Neural progenitor cell (in vitro differentiated cells): Measurements from ENCODE around the gene ANKRD39. TPM values are rescaled to one million over a fixed set of nuclear protein-coding genes. Genes with fewer than 3 reads are reported as not detected.

Experiments
- DNase-seq: peaks from one replicate; pipeline ENCODE4 v3.0.0-alpha.2; 2016; ENCODE audit warnings: low spot score
- H2AFZ ChIP-seq: fragments of 200-600 bp; sonication (generic); replicated peaks from 2 replicates; pipeline ENCODE4 v1.6.1; 2016; ENCODE audit warnings: antibody characterized with exemption
- H3F3A ChIP-seq: fragments of 200-600 bp; sonication (generic); 2 replicates; pipeline ENCODE4 v1.6.1; 2016; ENCODE audit warnings: antibody characterized with exemption, low read depth
- H3K27ac ChIP-seq: fragments of 200-600 bp; sonication (generic); 2 replicates; pipeline ENCODE4 v1.5.1; 2016; ENCODE audit warnings: mild to moderate bottlenecking
- H3K27me3 ChIP-seq: fragments of 200-600 bp; sonication (generic); 2 replicates; pipeline ENCODE4 v1.6.1; 2016; ENCODE audit warnings: mild to moderate bottlenecking, moderate library complexity
- H3K36me3 ChIP-seq: fragments of 200-600 bp; sonication (generic); 2 replicates; pipeline ENCODE4 v1.5.1; 2016
- H3K4me1 ChIP-seq: fragments of 200-600 bp; sonication (generic); 2 replicates; pipeline ENCODE4 v1.6.1; 2016; ENCODE audit warnings: mixed run types
- H3K4me2 ChIP-seq: fragments of 200-600 bp; sonication (generic); 2 replicates; pipeline ENCODE4 v1.6.1; 2016
- H3K4me3 ChIP-seq: fragments of 200-600 bp; sonication (generic); 2 replicates; pipeline ENCODE4 v1.5.1; 2016
- H3K79me2 ChIP-seq: fragments of 200-600 bp; sonication (generic); 2 replicates; pipeline ENCODE4 v1.6.1; 2016; ENCODE audit warnings: low read depth
- H3K9ac ChIP-seq: fragments of 200-600 bp; sonication (generic); 2 replicates; pipeline ENCODE4 v1.6.1; 2016
- H3K9me3 ChIP-seq: fragments of 200-600 bp; sonication (generic); 2 replicates; pipeline ENCODE4 v1.5.1; 2016; ENCODE audit warnings: low read depth
- H4K20me1 ChIP-seq: fragments of 200-600 bp; sonication (generic); 2 replicates; pipeline ENCODE4 v1.6.1; 2016; ENCODE audit warnings: low read depth
- H3K27ac Mint-ChIP-seq: 3 replicates; pipeline ENCODE4 v1.8.0; 2021; ENCODE audit warnings: mixed read lengths
- H3K27me3 Mint-ChIP-seq: 2 replicates; pipeline ENCODE4 v1.8.0; 2022; ENCODE audit warnings: low read depth, mild to moderate bottlenecking, inconsistent platforms, moderate library complexity, mixed read lengths; ENCODE audit not compliant: insufficient read depth
- H3K36me3 Mint-ChIP-seq: 3 replicates; pipeline ENCODE4 v1.8.0; 2021; ENCODE audit warnings: mixed read lengths
- H3K4me1 Mint-ChIP-seq: 3 replicates; pipeline ENCODE4 v1.8.0; 2021; ENCODE audit warnings: mixed read lengths
- H3K4me3 Mint-ChIP-seq: 3 replicates; pipeline ENCODE4 v1.8.0; 2021; ENCODE audit warnings: mild to moderate bottlenecking, moderate library complexity, mixed read lengths
- H3K9me3 Mint-ChIP-seq: 3 replicates; pipeline ENCODE4 v1.8.0; 2020; ENCODE audit warnings: mixed read lengths
- EZH2 ChIP-seq: fragments of 200-600 bp; sonication (generic); IDR thresholded peaks from 2 replicates; pipeline ENCODE4 v1.6.1; 2017; ENCODE audit warnings: antibody characterized with exemption, mild to moderate bottlenecking, moderate library complexity
- EZH2phosphoT487 ChIP-seq: fragments of 200-600 bp; sonication (generic); IDR thresholded peaks from 2 replicates; pipeline ENCODE4 v1.6.1; 2017; ENCODE audit warnings: antibody characterized with exemption
- total RNA-seq: library from RNA; depleted of rRNA; stranded (reverse); fragments of >200 nt; gene quantifications from 2 replicates; pipeline ENCODE4 v1.2.3, GENCODE V29; 2015; ENCODE audit warnings: low replicate concordance
- TF ChIP-seq, protein P1 (sequence below): fragments of 200-600 bp; sonication (generic); IDR thresholded peaks from 2 replicates; pipeline ENCODE4 v1.5.1; 2017; ENCODE audit warnings: antibody characterized with exemption, mild to moderate bottlenecking

Gene ANKRD39
- total RNA-seq, 1 donor from 2014 or later = 4.0 TPM

DNA sequence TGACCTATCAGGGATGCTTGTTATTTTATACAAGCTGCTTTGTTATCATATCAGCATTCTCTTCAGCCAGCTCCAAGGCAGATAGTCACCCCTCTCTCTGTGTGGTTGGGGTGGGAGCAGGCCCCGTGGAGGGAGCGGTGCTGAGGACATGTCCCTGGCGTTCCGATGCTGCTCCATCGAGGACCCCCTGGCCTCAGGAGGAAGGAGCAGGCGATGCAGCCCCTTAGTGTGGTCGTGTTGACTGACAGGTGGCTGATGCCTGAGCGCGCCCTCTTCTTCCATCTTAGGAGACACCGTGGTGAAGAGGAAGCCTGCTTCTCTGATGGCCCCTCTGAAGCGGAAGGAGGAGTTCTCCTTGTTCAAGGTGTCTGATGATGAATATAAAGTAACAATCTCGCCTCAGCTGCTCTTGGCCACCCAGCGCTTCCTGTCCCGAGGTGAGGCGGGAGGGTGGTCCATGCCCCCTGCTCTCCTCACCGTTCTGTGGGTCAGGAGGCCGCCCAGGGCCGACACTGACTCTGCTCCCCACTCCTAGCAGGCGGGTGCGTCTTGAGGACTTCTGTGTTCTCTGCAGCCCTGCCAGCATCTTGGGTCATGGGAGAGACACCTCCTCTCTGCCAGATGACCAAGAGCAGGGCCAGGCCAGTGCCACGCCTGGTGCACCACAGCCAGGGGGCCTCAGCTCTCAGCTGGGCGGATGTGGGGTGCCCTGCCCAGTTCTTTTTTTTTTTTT lies 31.1 kb downstream of the ANKRD39 start:
- peaks cover 33% of the 10 kb centered on the region for H3K36me3 Mint-ChIP-seq
- Histone ChIP-seq H3K27me3 (no peaks in the 10 kb centered on the region), H3K79me2 (peaks cover 31% of the 10 kb centered on the region)

DNA sequence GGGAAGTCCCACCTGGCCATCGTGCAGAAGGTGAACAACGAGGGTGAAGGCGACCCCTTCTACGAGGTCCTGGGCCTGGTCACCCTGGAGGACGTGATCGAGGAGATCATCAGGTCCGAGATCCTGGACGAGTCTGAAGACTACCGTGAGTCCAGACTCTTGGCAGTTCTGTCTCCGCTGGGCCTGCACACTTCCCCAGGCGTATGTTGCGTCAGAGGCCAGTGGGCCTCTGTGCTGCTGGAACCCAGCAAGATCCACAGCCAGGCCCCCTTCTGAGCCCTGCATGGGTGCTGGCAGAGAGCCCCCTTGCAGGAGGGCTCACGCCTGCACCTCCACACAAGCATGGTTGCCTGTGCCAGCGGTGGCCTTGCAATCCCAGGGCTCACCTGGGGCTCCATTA lies 32.8 kb downstream of the ANKRD39 start:
- Histone ChIP-seq H3K27ac (no peak overlapping the region), H3F3A (peaks cover 18% of the 10 kb centered on the region), H3K4me1 (peaks cover 17% of the 10 kb centered on the region), H3K36me3 (no peaks in the 10 kb centered on the region), H4K20me1 (peaks cover 56% of the 10 kb centered on the region), H3K79me2 (peaks cover 47% of the 10 kb centered on the region), H2AFZ (no peak overlapping the region), H3K27me3 (no peaks in the 10 kb centered on the region), H3K9me3 (no peaks in the 10 kb centered on the region), H3K4me3 (no peak overlapping the region), H3K9ac (no peak overlapping the region), H3K4me2 (no peak overlapping the region)
- Mint-ChIP-seq H3K27me3 (peaks cover 5% of the 10 kb centered on the region), H3K27ac (no peak overlapping the region), H3K4me3 (no peak overlapping the region), H3K36me3 (peaks cover 26% of the 10 kb centered on the region), H3K9me3 (no peaks in the 10 kb centered on the region), H3K4me1 (peaks cover 15% of the 10 kb centered on the region)
- DNase-seq = no peak
- TF ChIP-seq EZH2 = no peak
- TF ChIP-seq EZH2phosphoT487 = no peak
- TF ChIP-seq, protein P1, sequence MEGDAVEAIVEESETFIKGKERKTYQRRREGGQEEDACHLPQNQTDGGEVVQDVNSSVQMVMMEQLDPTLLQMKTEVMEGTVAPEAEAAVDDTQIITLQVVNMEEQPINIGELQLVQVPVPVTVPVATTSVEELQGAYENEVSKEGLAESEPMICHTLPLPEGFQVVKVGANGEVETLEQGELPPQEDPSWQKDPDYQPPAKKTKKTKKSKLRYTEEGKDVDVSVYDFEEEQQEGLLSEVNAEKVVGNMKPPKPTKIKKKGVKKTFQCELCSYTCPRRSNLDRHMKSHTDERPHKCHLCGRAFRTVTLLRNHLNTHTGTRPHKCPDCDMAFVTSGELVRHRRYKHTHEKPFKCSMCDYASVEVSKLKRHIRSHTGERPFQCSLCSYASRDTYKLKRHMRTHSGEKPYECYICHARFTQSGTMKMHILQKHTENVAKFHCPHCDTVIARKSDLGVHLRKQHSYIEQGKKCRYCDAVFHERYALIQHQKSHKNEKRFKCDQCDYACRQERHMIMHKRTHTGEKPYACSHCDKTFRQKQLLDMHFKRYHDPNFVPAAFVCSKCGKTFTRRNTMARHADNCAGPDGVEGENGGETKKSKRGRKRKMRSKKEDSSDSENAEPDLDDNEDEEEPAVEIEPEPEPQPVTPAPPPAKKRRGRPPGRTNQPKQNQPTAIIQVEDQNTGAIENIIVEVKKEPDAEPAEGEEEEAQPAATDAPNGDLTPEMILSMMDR = no peak

More for the DNA sequence above, 31.1 kb downstream of the ANKRD39 start:
- H3K4me1 ChIP-seq = peaks cover under 1% of the 10 kb centered on the region
- no peak overlapping the region for H3K4me2 ChIP-seq
- H3F3A ChIP-seq = peaks cover 9% of the 10 kb centered on the region
- no peaks in the 10 kb centered on the region for H3K9me3 ChIP-seq
- peaks cover 51% of the 10 kb centered on the region for H4K20me1 ChIP-seq
- H3K4me3 Mint-ChIP-seq = no peak overlapping the region
- H3K9ac ChIP-seq = no peak overlapping the region
- H3K27ac Mint-ChIP-seq = no peak overlapping the region
- H3K27ac ChIP-seq = no peak overlapping the region
- H3K4me1 Mint-ChIP-seq = peaks cover 4% of the 10 kb centered on the region
- no peaks in the 10 kb centered on the region for H3K36me3 ChIP-seq
- H3K9me3 Mint-ChIP-seq = no peaks in the 10 kb centered on the region
- TF ChIP-seq, protein P1 = no peak
- no peak for TF ChIP-seq EZH2
- TF ChIP-seq EZH2phosphoT487 = no peak
- H3K4me3 ChIP-seq = no peak overlapping the region
- no peak overlapping the region for H2AFZ ChIP-seq
- DNase-seq = no peak
- H3K27me3 Mint-ChIP-seq = peaks cover 8% of the 10 kb centered on the region

DNA sequence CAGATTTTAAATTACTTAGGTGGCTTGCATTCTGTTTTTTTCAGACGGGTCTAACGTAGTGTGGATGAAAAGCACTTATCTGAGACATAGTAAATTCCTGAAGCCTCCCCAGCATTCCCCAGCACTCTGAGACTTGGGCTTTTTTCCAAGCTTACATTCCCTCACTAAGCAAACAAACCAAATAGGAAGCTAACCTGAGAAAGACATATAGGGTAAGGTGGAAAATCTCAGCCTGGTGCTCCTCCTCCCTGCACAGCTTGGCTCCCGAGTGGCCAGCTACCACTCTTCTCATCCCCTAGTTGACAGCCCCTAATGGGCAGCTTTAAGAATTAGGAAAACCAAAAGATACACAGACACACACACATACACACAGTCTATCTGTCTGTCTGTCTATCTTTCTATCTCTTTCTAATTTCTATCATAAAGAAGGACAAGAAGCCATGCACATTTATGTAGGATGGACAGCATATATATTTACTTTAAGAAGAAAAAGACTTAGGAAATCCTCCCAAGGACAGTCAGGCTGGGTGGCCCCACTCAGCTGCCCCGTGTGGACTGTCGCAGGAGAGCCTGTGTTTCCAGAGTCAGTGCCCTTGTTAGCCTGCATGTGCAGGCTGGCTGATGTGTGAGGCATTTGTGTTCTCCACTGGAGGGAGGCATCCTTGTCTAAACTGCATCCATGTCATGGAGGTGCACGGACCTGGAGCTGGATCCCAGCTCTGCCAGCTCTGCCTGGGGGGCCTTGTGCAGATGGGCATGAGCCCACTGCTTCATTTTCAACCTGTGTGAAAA lies 33.5 kb downstream of the ANKRD39 start:
- no peak overlapping the region for H3K9ac ChIP-seq
- H3K79me2 ChIP-seq = peaks cover 55% of the 10 kb centered on the region
- H3K4me2 ChIP-seq = no peak overlapping the region
- no peaks in the 10 kb centered on the region for H3K9me3 Mint-ChIP-seq
- H3K4me1 Mint-ChIP-seq = peaks cover 23% of the 10 kb centered on the region
- H3K27ac Mint-ChIP-seq = no peak overlapping the region
- peaks cover 63% of the 10 kb centered on the region for H4K20me1 ChIP-seq
- peaks cover 27% of the 10 kb centered on the region for H3K36me3 Mint-ChIP-seq
- no peak overlapping the region for H3K4me3 Mint-ChIP-seq
- H3K9me3 ChIP-seq = no peaks in the 10 kb centered on the region
- H2AFZ ChIP-seq = no peak overlapping the region
- no peak overlapping the region for H3K4me3 ChIP-seq
- no peak for DNase-seq
- H3K27me3 ChIP-seq = no peaks in the 10 kb centered on the region
- H3K36me3 ChIP-seq = no peaks in the 10 kb centered on the region
- H3K27me3 Mint-ChIP-seq = peaks cover 8% of the 10 kb centered on the region
- no peak overlapping the region for H3K27ac ChIP-seq
- peaks cover 19% of the 10 kb centered on the region for H3F3A ChIP-seq
- TF ChIP-seq EZH2phosphoT487 = no peak
- no peak for TF ChIP-seq EZH2
- TF ChIP-seq, protein P1 = no peak
- H3K4me1 ChIP-seq = peaks cover 25% of the 10 kb centered on the region
